ENCODE measurements around the gene TFAP2B.

- TF ChIP-seq CTCF (IDR thresholded peaks at IDR 0.05; ENCODE audit: poor library complexity, severe bottlenecking) (no peak), SMC3 (conservative IDR thresholded peaks at IDR 0.05; ENCODE audit: poor library complexity) (no peak), POLR2AphosphoS5 (IDR thresholded peaks at IDR 0.05) (no peak), REST (IDR thresholded peaks at IDR 0.05; ENCODE audit: borderline replicate concordance) (no peak), MXI1 (conservative IDR thresholded peaks at IDR 0.05; ENCODE audit: poor library complexity, severe bottlenecking) (no peak), EP300 (conservative IDR thresholded peaks at IDR 0.05; ENCODE audit: poor library complexity, severe bottlenecking) (no peak), EZH2 (IDR thresholded peaks at IDR 0.05; ENCODE audit: borderline replicate concordance, insufficient read depth, low read length, poor library complexity, severe bottlenecking) (no peak)
These were observed 35.3 kb downstream of the TFAP2B start for GRCh38 chr6:50853939-50854338.

Measured in neural cell (in vitro differentiated cells).